COLO668 (cell line): Measurements from ENCODE around the gene CFL1.
"Not testable (repeated sequence)": the region's sequence is repeated elsewhere in the genome, so short reads cannot be mapped to it uniquely, and the experiment has no call there.

Experiments used
- DNase-seq: peaks from one replicate; lab custom pipeline; 2025; ENCODE audit not compliant: unreplicated experiment; lab: John Stamatoyannopoulos, UW

Gene CFL1

DNA sequence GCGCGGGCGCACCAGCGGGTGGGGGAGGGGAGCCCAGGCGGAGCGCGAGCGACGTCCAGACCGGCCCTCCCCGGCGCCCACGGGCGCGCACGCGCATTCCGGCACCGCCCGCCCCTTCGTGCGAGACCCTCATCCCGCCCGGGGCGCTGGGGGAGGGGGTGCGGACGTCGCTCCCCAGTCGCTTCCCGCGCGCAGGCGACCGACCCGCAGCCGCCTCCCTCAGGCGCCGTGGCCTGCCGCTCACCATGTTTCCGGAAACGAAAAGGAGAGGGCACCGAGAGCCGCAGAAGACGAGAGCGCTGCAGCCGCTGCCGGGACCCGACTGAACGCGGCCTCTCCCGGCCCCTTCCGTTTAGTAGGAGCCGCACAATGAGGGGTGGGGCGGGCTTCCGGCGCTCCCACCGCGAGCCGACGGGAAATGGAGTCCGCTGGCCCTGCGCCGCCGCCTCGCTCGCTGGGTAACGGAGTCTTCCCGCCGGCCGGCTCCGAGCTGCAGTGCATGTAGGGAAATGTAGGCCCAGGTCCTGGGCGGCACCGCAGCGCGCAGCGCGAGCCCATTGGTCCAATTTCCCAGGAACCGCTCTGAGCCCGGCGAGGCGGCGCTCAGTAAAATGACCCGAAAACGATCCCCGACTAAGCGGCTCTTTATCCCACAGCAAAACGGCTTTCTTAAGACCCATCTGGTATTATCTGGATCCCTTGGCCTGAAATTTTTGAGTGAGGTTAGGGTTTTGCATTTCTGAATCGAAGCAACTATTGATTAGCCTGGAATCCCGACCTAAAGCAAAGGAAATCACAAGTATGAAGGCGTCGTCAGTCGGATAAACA, at the start of gene CFL1:
Gene CFL1 (minus strand): TSS at position 328 of the 828 bp plus-strand sequence. CDS start 81 bp downstream, at position 247.
- peak; percentile 99 for DNase-seq

DNA sequence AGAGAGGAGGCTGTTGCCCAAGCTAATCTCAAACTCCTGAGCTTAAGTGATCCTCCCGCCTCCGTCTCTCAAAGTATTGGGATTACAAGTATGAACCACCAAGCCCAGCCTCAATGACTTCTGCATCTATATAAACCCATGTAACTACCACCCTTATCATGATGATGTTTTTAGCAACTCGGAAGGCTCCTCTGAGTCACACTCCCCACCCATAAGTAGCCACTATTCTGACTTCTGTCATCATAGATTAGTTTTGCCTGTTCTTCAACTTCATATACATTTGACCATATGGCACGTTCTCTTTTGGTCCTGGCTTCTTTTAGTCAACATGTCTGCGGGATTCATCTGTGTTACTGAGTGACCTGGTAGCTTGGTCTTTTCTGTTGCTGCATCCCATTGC, 48.6 kb upstream of the CFL1 start:
- no peak for DNase-seq

DNA sequence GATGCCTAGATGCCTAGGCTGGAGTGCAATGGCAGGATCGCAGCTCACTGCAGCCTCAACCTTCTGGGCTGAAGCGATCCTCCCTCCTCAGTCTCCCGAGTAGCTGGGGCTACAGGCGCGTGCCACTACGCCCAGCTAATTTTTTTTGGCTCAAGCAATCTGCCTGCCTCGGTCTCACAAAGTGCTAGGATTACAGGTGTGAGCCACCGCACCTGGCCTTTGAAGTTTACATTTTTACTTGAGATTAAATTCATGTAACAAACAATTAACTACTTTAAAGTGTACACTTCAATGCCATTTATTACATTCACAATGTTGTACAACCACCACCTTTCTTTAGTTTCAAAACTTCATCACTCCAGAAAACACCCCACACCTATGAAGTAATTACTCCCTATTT, 45.7 kb upstream of the CFL1 start:
- DNase-seq, result no peak

DNA sequence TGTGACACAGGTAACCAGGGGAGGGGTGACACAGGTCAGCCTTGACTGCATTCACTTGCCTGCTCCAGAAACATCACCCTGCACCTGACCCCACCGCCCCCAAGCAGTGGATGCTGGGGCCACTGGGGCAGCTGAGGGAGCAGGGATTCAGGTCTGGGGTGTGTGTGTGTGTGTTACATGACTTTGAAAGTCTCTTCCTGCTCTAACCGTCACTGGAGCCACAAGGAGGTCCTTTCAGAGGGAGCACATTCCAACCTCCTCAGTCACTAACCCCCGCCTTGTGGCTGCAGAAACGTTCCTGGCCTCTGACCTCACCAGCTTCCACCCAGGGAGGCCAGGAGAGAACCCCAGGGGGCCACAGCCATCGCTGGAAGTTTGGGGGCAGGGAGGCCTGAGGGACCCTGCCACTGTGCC, 45.1 kb upstream of the CFL1 start:
- no peak for DNase-seq

DNA sequence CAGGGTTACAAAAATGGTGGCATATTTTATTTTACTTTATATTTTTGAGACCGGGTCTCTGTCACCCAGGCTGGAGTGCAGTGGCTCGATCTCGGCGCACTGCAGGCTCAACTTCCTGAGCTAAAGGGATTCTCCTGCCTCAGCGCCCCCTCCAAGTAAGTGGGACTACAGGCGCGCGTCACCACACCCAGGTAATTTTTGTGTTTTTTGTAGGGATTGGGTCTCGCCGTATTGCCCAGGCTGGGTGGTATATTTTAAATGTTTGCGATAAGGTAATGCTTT, 42.9 kb upstream of the CFL1 start:
- no peak for DNase-seq

DNA sequence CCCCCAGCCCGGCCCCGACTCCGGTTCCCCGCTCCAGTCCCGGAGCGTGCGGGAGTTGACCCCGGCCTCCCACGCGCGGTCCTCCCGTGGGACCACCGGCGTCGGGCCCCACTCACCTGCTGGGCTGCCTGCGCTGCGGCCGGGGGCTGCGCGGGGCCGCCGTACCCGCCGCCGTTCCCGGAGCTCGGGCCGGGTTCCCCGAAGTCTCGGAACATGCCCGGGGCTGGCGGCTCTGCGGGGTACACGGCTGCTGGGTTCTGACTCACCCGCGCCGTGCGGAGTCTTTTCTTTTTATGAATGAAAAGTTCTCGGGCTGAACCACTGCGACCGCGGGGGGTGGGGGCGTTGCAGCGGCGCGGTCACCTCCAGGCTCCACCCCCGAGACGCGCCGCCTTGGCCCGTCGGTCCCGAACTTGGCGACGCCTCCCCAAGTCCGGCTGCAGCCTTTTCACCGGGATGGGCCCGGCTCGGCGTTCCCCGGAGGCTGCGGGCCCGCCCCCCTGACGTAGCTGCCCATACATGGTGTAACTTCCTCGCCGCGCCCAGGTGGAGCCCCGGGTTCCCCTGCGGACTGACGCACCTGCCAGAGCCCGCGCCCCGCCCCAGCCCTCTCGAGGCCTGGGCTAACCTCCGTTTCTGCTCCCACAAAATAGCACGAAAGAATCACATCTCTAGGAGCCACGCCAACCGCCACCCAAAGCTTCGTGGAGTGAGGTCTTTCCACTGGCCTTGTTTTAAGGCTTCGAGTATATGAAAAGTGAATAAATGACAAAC, 42.3 kb upstream of the CFL1 start, which contains the start of gene FOSL1:
Gene FOSL1 (minus strand): TSS at position 264 of the 774 bp plus-strand sequence. CDS start 49 bp downstream, at position 215.
- DNase-seq, result peak; percentile 93

DNA sequence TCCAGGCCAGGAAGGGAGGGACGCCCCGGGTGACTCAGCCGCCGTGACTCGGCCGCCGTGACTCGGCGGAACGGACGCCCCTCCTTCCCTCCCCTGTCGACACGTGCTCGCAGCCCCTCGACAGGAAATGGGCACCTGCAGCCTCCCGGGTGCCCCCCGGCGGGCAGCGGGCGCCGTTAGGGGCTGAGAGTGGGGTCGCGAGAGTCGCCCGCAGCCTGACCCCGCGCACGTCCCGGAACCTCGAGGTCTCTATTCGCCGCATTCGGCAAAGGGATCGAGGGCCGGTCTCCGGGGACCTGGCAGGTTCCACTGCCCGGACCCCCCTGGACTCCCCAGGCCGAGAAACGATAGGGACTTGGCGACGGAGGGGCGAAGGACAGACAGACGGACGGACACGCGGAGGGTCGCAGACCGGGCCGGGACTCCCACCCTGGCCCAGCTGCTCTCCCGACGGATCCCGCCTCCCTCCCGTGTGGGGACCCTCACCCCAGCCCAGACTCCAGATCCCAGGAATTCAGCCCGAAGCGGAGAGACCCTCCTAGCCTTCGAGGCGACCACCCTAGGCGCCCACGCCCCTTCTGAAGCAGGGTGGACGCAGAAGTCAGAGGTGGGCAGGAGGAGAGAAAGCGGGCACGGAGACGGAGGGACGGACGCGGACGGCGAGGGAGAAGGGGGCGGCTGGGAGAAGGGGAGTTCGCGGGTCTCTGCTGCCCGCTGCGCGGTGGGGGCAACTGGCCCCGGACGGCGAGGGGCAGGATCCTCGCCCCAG, 41.6 kb upstream of the CFL1 start:
- DNase-seq, result no peak

DNA sequence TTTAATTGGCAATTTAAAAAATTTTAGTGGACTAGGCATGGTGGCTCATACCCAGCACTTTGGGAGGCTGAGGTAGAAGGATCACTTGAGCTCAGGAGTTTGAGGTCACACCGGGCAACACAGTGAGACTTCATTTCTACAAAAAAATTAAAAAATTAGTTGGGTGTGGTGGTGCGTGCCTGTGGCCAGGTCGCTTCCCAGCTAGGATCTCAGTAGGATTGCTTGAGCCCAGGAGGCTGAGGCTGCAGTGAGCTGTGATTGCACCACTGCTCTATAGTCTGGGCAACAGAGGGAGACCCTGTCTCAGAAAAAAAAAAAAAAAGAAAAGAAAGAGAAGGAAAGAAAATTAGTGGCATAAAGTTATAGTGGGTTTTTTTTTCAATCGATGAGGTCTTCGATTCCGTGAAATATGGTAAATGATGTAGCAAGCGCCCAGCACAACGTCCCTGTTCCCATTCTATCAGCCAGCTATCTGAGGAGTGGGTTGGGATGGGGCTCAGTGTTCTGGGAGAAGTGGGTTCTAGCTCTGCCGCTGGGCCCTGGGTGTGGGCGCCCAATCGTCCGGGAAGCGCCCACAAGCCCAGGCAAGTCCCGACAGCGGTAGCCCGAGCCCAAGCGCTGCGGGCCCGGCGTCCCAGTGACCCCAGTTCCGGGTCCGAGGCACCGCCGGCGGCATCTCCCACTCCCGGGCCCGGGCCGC, 40.8 kb upstream of the CFL1 start:
- peak; percentile 65 for DNase-seq

DNA sequence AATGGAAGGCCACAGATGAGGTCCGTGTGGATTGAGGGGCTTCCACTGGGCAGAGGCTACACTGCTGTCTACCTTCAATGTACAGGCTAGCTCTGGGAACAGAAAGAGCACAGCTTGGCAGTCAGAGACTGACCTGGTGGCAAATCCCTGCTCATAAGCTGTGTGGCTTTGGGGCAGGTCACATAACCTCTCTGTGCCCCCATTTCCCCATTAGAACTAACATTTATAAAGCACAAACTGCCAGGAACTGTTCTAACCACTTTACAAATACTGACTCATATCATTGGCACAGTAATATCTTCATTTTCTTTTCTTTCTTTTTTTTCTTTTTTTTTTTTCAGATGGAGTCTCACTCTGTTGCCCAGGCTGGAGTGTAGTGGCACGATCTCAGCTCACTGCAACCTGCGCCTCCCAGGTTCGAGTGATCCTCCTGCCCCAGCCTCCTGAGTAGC, 39.1 kb upstream of the CFL1 start:
- DNase-seq, result no peak

DNA sequence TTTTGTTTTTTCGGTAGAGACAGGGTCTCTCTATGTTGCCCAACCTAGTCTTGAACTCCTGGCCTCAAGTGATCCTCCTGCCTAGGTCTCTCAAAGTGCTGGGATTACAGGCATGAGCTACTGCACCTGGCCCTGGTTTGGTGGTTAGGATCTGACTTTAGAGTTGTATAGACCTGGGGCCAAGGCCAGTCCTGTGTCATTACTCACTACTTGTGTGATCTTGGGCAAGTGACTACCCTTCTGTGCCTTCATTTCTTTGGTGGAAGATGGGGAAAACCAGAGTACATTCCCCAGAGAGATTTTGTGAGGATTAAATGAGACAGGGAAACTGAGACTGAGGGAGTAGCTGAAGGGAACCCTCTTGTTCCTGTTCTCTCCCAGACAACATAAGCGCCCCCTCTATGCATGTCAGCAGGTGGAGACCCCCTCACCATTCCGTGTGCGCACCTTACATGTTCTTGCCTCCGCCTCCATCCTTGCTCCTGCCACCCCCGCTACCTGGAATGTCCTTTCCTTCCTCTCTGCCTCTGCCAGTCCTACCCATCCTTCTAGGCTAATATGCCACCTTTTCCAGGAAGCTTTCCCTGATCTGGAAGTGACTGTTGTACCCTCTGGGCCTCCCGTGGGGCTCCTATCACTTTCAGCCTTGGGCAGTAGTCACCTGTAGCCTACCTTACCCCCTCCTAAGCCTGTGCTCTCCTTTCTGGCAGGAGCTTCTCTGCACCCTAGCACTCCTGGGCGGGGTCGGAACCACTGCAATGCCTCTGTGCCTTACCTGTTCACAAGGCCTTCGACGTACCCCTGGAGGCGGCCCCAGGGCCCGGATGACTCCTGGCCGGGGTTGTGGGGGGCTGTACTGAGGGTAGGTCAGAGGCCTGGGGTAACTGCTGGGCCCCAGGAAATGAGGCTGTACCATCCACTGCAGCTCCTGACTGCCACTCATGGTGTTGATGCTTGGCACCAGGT, 38.3 kb upstream of the CFL1 start:
- no peak for DNase-seq

DNA sequence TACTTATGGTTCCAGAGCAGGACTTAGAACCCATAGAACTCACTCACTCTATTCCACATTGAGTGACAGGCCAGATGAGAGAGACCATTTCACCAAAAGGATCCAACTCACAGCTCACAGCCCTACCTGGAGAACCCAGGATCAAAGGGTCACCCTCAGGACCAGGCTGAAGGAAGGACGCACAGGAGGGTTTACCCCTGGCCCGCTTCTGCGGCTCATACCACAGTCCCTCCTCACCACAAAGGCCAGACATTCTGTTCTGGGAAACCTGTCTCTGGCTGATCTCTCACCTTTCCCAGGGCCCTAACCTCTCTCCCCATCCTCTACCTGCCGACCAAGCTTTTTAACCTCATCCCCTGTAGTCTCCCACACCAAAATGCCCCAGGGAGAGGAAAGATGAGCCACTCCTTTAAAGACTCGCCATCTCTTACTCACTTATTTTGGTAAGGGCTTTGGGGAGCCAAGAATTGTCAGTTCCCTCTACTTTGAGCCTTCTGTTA, 37.6 kb upstream of the CFL1 start:
- DNase-seq, result no peak

DNA sequence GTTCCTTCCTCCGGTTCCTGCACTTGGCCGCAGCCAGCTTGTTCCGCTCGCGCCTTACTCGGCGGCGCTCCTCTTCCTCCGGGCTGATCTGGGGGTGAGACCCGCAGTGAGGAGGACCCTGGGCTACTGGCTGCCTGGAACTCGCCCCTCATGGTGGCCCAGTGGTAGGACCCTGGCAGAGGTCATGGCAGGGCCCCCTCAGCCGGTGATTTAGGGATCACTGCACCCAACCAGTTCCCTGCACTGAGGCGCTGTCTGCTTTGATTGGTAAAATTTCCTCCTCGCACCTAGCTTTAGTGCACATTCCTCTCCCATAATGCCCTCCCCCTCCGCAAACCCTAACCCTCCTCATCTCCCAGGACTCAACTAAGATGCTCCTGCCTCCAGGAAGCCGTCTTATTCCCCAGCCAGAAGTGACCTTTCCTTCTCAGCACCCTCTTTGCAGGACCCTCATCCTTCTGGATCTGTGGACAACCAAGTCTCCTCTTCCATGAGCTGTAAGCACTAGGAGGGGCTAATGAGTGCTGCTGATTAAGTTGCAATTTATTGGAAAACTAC, 36.1 kb upstream of the CFL1 start:
- no peak for DNase-seq

DNA sequence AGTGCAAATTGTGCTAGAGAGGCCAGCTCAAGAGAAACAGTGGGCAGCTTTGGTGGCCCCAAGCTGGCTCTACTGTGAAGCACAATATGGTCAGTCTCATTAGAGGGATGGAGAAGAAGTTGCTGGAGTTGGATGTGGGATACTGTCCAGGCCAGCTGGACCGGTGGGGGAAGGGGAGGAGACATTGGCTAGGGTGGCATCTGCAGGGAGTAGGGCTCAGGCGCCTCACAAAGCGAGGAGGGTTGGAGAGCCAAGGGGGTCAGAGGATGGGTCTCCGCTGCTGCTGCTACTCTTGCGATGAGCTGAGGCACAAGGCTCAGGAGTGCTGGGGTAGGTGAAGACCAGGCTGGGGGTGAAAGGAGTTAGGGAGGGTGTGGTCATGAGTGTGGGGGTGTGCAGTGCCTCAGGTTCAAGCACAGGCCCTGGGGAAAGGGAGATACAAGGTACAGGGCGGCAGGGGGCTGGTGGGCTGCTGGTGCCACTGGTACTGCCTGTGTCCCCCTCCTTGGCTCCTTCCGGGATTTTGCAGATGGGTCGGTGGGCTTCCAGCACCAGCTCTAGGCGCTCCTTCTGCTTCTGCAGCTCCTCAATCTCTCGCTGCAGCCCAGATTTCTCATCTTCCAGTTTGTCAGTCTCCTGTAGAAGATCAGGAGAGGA, 34.8 kb upstream of the CFL1 start:
- DNase-seq, result no peak

DNA sequence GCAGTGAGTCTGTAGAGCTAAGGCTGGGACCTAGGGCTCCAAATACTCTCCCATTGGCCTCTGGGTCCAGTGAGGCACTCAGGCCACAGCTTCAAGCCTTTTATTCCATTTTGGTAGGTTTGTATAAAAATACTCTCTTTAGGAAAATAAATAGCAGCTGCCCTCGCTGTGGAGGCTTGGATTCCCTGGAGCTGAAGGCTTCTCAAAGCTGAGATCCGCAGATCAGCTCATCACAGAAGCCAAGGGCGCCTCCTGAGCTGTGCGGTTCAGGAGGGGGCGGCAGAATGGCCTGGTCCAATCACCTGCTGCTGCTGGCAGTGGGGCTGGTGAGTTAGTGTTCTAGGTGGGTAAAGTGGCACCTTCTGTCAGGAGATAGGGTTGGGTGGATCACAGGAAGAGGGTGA, 34.2 kb upstream of the CFL1 start:
- not testable (repeated sequence) for DNase-seq

DNA sequence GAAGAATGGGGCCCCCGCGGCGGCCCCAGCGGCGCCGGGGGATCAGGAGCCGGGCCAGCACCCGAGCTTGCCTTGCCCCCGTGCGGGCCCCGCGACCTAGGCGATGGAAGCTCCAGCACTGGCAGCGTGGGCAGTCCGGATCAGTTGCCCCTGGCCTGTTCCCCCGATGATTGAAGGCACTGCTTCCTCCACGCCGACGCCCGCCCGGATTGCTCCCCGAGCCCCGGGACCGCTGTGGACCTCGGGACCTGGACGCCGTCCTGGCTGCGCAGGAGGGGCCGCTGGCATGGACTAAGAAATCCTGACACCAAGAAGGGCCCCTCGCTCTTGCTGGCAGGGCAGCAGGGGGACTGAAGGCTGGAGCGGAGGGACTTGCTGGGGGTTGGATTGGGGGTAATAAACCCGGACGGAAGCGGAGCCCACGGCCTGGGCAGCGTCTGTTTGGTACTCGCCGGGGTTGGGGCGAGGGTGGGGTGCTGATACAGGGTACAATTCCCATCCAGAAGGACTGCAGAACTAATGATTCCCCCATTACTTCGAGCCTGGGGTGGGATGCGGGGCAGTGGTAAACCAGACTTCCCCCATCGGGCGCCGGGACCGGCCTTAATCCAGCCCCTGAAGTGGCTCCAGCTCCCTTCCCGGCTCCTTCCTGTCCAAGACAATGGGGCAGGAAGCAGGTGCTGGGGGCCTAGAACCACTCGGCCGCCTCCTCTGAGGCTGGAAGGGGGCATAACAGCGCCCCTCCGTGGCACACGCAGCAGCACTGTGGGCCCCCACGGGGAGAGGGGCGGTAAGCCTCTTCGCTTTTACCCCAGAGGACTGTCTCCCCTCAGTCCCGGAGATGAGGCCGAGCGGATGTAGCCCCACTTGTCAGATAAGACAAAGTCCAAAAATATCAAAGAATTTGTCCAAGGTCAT, 33.5 kb upstream of the CFL1 start:
- DNase-seq, result peak; percentile 70

DNA sequence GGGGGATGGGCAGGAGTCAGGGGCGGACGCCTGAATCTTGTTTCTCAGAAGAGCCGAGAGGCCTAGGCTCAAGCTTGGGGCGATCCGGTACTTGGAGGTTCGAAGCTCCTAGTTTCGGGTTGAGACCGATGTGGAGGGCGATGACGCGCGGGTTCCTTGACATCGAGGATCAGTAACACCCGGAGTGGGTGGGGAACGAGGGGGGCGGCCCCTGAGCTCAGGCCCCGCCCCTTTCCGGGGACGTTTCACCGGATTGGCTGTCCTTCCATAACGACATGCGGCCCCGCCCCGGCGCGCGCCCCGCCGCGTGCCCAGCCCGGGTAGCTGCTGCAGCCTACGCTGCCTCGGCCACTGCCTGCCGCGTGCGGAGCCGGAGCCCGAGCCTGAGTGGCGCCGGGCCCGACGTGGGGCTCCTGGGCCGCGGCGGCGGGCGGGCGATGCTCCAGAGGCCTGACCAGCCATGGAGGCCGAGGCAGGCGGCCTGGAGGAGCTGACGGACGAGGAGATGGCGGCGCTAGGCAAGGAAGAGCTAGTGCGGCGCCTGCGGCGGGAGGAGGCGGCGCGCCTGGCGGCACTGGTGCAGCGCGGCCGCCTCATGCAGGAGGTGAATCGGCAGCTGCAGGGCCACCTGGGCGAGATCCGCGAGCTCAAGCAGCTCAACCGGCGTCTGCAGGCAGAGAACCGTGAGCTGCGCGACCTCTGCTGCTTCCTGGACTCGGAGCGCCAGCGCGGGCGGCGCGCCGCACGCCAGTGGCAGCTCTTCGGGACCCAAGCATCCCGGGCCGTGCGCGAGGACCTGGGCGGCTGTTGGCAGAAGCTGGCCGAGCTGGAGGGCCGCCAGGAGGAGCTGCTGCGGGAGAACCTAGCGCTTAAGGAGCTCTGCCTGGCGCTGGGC, 32.6 kb upstream of the CFL1 start, which contains the start of gene CCDC85B:
Gene CCDC85B (plus strand): TSS at position 350 of the 895 bp plus-strand sequence. CDS start 111 bp downstream, at position 461.
- peak; percentile 98 for DNase-seq
